Measurements from ENCODE around the gene NKG7.

NKG7 gene

GRCh38 chr19:51357952-51358351 is 14.5 kb downstream of the NKG7 start:
- no peak for DNase-seq

- no peak for DNase-seq
These were observed 16.2 kb downstream of the NKG7 start for GRCh38 chr19:51356159-51356801.

- DNase-seq: peak; percentile 40
These were observed 17.7 kb downstream of the NKG7 start for GRCh38 chr19:51354742-51355148.

GRCh38 chr19:51354103-51354741 is 18.2 kb downstream of the NKG7 start:
- no peak for DNase-seq

- no peak for DNase-seq
These were observed 19.6 kb downstream of the NKG7 start for GRCh38 chr19:51352783-51353360.

GRCh38 chr19:51351266-51351990 is 21.0 kb downstream of the NKG7 start:
- no peak for DNase-seq

GRCh38 chr19:51347209-51347928 is 25.1 kb downstream of the NKG7 start:
- no peak for DNase-seq

- DNase-seq: no peak
These were observed 25.7 kb downstream of the NKG7 start for GRCh38 chr19:51346742-51347141.

- no peak for DNase-seq
These were observed 27.3 kb downstream of the NKG7 start for GRCh38 chr19:51345076-51345620.

- DNase-seq: no peak
These were observed 29.6 kb downstream of the NKG7 start for GRCh38 chr19:51342631-51343569.

- DNase-seq: no peak
These were observed 30.4 kb downstream of the NKG7 start, which contains the start of gene VSIG10L for GRCh38 chr19:51341976-51342580. Gene VSIG10L (minus strand): TSS chr19:51342139. CDS start chr19:51342124, 15 bp downstream.

- DNase-seq: no peak
These were observed 31.4 kb downstream of the NKG7 start for GRCh38 chr19:51341066-51341465.

- DNase-seq: peak; percentile 92
These were observed 32.5 kb downstream of the NKG7 start for GRCh38 chr19:51339687-51340656.

- DNase-seq: no peak
These were observed 33.2 kb downstream of the NKG7 start for GRCh38 chr19:51339313-51339686.

GRCh38 chr19:51338563-51339312 is 33.7 kb downstream of the NKG7 start:
- peak; percentile 89 for DNase-seq

- DNase-seq: no peak
These were observed 34.4 kb downstream of the NKG7 start for GRCh38 chr19:51337861-51338562.

GRCh38 chr19:51337141-51337860 is 35.2 kb downstream of the NKG7 start:
- no peak for DNase-seq
